NCI-H1092 treated with DMSO at 0.1 percent for 48 hours (cell line): Measurements from ENCODE around the gene PIK3IP1.
"Not testable (repeated sequence)": the region's sequence is repeated elsewhere in the genome, so short reads cannot be mapped to it uniquely, and the experiment has no call there.

Experiments used
- DNase-seq: peaks from one replicate; lab custom pipeline; 2025; lab: John Stamatoyannopoulos, UW

The PIK3IP1 gene

GRCh38 chr22:31292236-31292989 is at the start of gene PIK3IP1:
Gene PIK3IP1, minus strand, starts transcription at chr22:31292488. Its CDS starts 144 bp downstream, at chr22:31292344.
- DNase-seq = peak; percentile 82

GRCh38 chr22:31341386-31342088 is 49.2 kb upstream of the PIK3IP1 start:
- DNase-seq = no peak

GRCh38 chr22:31340765-31341247 is 48.5 kb upstream of the PIK3IP1 start:
- no peak for DNase-seq

- DNase-seq = no peak
Measured at GRCh38 chr22:31340360-31340759, 48.1 kb upstream of the PIK3IP1 start.

GRCh38 chr22:31339148-31339832 is 47.0 kb upstream of the PIK3IP1 start:
- DNase-seq = no peak

GRCh38 chr22:31337178-31337577 is 44.9 kb upstream of the PIK3IP1 start:
- no peak for DNase-seq

- no peak for DNase-seq
Measured at GRCh38 chr22:31334329-31334728, 42.0 kb upstream of the PIK3IP1 start.

GRCh38 chr22:31333641-31334040 is 41.4 kb upstream of the PIK3IP1 start:
- DNase-seq = no peak

- DNase-seq = no peak
Measured at GRCh38 chr22:31332886-31333285, 40.6 kb upstream of the PIK3IP1 start.

GRCh38 chr22:31332010-31332409 is 39.7 kb upstream of the PIK3IP1 start:
- DNase-seq = no peak

GRCh38 chr22:31329453-31330215 is 37.3 kb upstream of the PIK3IP1 start:
- DNase-seq = no peak

- no peak for DNase-seq
Measured at GRCh38 chr22:31329029-31329428, 36.7 kb upstream of the PIK3IP1 start.

- DNase-seq = no peak
Measured at GRCh38 chr22:31328544-31328960, 36.3 kb upstream of the PIK3IP1 start.

GRCh38 chr22:31327806-31328543 is 35.7 kb upstream of the PIK3IP1 start:
- DNase-seq = no peak

GRCh38 chr22:31326877-31327276 is 34.6 kb upstream of the PIK3IP1 start:
- DNase-seq = no peak

- DNase-seq = no peak
Measured at GRCh38 chr22:31323578-31324550, 31.6 kb upstream of the PIK3IP1 start.

- DNase-seq = no peak
Measured at GRCh38 chr22:31321421-31321820, 29.1 kb upstream of the PIK3IP1 start.

GRCh38 chr22:31314220-31314619 is 21.9 kb upstream of the PIK3IP1 start:
- not testable (repeated sequence) for DNase-seq

GRCh38 chr22:31313366-31314147 is 21.3 kb upstream of the PIK3IP1 start:
- peak; percentile 69 for DNase-seq
